ENCODE data around the gene TGFBI.

TGFBI gene

DNA sequence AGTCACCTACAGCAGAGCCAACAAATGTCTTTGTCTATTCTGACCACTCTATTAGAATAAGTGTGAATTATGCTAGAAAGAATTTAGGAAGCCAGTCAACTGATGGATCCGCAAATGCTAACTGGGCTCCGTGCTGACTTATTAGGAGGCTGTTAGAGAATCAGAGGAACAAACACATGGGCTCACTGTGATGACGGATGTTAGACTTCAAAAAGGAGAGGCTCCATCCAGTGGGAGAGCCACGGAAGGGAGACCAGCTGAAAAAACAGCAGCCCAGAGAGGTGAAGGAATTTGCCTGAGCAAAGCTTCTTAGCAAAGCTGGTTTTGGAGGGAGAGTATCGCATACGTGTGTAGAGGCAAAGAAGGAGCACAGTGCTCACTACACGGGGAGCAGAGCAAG is 5.8 kb upstream of the TGFBI start:
- TF ChIP-seq SIN3A (IDR thresholded peaks at IDR 0.05; ENCODE audit: borderline replicate concordance, insufficient read depth, low read length) (no peak), FOXP2 (optimal IDR thresholded peaks at IDR 0.05; ENCODE audit: borderline replicate concordance, extremely low read depth, extremely low read length, insufficient read depth) (no peak), TAF1 (IDR thresholded peaks at IDR 0.05; ENCODE audit: borderline replicate concordance, insufficient read depth, low read length) (no peak), POLR2AphosphoS5 (IDR thresholded peaks at IDR 0.05; ENCODE audit: low read depth, low read length) (no peak)
- TF ChIP-seq, protein P1, sequence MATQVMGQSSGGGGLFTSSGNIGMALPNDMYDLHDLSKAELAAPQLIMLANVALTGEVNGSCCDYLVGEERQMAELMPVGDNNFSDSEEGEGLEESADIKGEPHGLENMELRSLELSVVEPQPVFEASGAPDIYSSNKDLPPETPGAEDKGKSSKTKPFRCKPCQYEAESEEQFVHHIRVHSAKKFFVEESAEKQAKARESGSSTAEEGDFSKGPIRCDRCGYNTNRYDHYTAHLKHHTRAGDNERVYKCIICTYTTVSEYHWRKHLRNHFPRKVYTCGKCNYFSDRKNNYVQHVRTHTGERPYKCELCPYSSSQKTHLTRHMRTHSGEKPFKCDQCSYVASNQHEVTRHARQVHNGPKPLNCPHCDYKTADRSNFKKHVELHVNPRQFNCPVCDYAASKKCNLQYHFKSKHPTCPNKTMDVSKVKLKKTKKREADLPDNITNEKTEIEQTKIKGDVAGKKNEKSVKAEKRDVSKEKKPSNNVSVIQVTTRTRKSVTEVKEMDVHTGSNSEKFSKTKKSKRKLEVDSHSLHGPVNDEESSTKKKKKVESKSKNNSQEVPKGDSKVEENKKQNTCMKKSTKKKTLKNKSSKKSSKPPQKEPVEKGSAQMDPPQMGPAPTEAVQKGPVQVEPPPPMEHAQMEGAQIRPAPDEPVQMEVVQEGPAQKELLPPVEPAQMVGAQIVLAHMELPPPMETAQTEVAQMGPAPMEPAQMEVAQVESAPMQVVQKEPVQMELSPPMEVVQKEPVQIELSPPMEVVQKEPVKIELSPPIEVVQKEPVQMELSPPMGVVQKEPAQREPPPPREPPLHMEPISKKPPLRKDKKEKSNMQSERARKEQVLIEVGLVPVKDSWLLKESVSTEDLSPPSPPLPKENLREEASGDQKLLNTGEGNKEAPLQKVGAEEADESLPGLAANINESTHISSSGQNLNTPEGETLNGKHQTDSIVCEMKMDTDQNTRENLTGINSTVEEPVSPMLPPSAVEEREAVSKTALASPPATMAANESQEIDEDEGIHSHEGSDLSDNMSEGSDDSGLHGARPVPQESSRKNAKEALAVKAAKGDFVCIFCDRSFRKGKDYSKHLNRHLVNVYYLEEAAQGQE (IDR thresholded peaks at IDR 0.05; ENCODE audit: insufficient read depth in 1 of 2, low read depth in 2 of 2, low read length in 2 of 2), result no peak

DNA sequence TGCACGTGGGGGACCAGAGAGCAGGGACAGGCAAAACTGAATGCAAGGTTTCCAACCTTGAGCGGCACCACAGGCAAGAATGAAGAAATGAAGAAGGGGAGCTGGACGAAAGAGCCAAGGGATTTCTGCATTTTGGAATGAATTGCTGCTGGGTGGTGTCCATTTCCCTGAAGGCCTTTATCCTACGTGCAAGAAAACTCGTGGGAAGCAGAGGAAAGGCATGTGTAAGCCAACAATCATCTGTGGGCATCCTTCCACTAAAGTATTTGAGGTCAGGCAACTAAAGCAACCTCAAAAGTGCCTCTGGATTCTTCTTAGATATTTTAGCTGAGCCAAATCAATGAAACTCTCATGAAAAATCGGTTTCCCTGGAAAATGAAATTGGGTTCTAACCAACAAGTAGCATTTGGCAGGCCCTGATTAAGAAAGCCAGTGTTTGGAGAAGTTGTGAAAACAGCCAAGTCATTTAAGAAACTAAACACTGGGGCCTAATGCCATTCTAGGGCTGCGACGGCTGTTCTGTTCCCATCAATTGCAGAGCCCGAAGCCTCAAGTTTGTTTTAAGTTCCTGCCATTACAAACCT is 4.7 kb upstream of the TGFBI start:
- TF ChIP-seq, protein P1 (IDR thresholded peaks at IDR 0.05; ENCODE audit: insufficient read depth in 1 of 2, low read depth in 2 of 2, low read length in 2 of 2), result no peak
- TF ChIP-seq SIN3A (IDR thresholded peaks at IDR 0.05; ENCODE audit: borderline replicate concordance, insufficient read depth, low read length), result no peak
- no peak for TF ChIP-seq TAF1 (IDR thresholded peaks at IDR 0.05; ENCODE audit: borderline replicate concordance, insufficient read depth, low read length)
- TF ChIP-seq POLR2AphosphoS5 (IDR thresholded peaks at IDR 0.05; ENCODE audit: low read depth, low read length), result no peak
- no peak for TF ChIP-seq FOXP2 (optimal IDR thresholded peaks at IDR 0.05; ENCODE audit: borderline replicate concordance, extremely low read depth, extremely low read length, insufficient read depth)

DNA sequence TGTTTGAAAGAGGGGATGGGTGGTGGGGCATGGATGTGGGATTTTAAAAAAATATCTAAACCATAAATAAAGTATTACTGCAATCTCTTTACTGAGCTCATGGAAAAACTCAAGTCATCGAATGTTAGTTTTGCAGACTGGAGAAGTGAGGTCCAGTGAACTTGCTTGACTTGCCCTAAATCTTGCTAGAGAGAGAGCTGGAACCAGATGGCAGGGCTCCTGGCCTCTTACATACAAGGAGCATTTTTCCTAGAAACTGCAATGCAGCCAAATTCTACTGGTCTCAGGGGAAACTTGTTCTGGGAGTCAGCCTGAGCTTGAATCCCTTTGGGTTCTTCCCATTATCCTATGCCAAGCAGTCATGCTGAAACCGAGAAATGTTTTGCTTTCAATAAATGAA is 2.9 kb upstream of the TGFBI start:
- TF ChIP-seq SIN3A (IDR thresholded peaks at IDR 0.05; ENCODE audit: borderline replicate concordance, insufficient read depth, low read length) (no peak), TAF1 (IDR thresholded peaks at IDR 0.05; ENCODE audit: borderline replicate concordance, insufficient read depth, low read length) (no peak), FOXP2 (optimal IDR thresholded peaks at IDR 0.05; ENCODE audit: borderline replicate concordance, extremely low read depth, extremely low read length, insufficient read depth) (no peak), POLR2AphosphoS5 (IDR thresholded peaks at IDR 0.05; ENCODE audit: low read depth, low read length) (no peak)
- TF ChIP-seq, protein P1 (IDR thresholded peaks at IDR 0.05; ENCODE audit: insufficient read depth in 1 of 2, low read depth in 2 of 2, low read length in 2 of 2), result no peak

DNA sequence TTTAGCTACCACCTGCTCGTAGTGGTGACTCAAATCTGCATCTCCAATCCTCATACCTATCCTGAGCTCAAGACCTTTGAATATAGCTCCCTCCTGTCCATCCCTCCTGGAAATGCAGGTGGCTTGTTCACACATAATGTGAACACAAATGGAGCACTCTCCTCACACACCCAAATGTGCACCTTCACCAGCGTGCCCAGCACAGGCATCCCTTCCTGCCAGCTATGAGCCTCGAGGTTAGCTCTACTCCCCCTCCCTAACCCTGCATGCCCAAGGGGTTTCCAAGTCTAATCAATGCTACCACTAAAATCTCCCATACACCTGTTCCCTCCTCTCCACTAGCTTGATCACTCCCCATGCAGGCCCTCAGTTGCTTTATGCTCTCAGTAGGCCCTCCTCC is 2.2 kb upstream of the TGFBI start:
- no peak for TF ChIP-seq POLR2AphosphoS5 (IDR thresholded peaks at IDR 0.05; ENCODE audit: low read depth, low read length)
- TF ChIP-seq TAF1 (IDR thresholded peaks at IDR 0.05; ENCODE audit: borderline replicate concordance, insufficient read depth, low read length), result no peak
- TF ChIP-seq FOXP2 (optimal IDR thresholded peaks at IDR 0.05; ENCODE audit: borderline replicate concordance, extremely low read depth, extremely low read length, insufficient read depth), result no peak
- no peak for TF ChIP-seq SIN3A (IDR thresholded peaks at IDR 0.05; ENCODE audit: borderline replicate concordance, insufficient read depth, low read length)
- TF ChIP-seq, protein P1 (IDR thresholded peaks at IDR 0.05; ENCODE audit: insufficient read depth in 1 of 2, low read depth in 2 of 2, low read length in 2 of 2), result no peak
